K562 treated with DMSO at 1 percent for 12 hours (cell line): Measurements from ENCODE around the gene GFRA3. TPM values are rescaled to one million over a fixed set of nuclear protein-coding genes. Genes with fewer than 3 reads are reported as not detected.

Source experiments
- total RNA-seq: library from RNA; unstranded; fragments of 300-600 nt; gene quantifications from 2 replicates; pipeline ENCODE4 v1.2.3, GENCODE V29; 2022; ENCODE audit not compliant: insufficient read depth

Gene GFRA3, protein sequence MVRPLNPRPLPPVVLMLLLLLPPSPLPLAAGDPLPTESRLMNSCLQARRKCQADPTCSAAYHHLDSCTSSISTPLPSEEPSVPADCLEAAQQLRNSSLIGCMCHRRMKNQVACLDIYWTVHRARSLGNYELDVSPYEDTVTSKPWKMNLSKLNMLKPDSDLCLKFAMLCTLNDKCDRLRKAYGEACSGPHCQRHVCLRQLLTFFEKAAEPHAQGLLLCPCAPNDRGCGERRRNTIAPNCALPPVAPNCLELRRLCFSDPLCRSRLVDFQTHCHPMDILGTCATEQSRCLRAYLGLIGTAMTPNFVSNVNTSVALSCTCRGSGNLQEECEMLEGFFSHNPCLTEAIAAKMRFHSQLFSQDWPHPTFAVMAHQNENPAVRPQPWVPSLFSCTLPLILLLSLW
- total RNA-seq = not detected in 2 replicates

DNA sequence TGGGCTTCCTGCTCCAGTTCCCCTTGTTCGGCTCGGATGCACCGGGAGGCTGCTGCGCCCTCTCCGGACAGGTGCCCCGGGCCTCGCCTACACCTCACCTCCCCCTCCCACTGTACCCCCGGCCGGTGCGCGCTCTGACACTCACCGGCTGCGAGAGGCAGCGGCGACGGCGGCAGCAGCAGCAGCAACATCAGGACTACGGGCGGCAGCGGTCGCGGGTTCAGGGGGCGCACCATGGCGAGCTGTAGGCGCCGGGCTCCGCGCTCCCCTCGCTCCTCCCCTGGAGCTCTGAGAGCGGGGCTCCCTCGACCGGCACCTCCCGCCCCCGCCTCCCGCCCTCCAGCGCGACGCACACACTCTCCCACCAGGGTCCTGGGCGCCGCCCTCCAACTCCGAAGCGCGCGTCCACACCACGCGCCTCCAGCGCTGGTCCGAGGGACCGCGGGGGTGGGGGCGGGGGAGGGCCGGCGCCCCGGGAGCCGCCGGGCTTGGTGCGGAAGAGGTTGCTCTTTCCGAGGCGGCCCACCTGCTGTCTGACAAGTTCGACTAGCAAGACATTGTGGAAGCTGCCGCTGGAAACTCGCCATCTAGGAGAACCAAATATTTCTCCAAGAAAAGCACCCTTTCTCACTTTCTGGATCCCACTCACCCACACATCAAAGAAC is at the start of gene GFRA3:
GFRA3 (minus strand) TSS at position 433 of the 665 bp plus-strand sequence; CDS start at position 236, 197 bp downstream.

DNA sequence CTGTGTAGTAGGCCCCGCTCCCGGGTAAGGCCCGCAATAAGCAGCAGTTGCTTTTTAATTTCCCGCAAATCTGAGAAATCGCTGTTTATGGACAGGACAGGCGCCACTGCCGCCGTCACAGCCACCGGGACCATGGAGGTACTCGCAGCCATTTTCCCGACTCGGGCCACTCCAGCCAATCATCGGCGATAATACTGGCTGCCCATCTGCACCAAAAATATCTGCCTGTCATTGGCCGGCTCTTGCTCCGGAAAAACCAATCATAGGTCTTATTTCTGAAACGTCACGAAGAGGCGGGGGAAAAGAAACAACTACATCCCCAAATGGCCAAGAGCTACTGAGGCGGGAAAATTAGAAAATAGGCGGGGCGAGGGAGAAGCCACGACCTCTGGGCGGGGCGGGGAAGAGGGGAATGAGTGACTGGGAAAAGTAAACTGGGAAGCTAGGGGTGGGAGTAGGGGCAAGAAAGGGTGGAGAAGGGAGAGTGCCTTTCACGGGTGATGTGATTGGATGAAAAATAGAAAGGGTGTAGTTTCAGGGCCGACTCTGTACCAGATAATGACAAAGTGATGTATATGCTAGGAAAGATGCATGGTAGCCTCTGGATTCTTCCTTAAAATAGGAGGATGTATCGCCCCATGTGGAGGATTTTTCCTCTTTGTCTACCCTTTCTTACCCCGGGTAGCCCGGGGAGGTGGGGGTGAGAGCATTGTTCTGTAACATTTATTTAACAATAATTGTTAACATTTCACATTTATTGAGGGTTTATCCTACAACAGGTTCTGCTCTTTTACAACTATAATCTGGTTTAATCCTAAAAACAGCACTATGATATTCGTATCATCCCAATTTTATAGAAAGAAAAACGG is 61.0 kb downstream of the GFRA3 start, which contains the start of gene CDC23:
CDC23 (minus strand) TSS at position 163 of the 869 bp plus-strand sequence; CDS start at position 152, 11 bp downstream.

Other genes starting within 250 kb of the GFRA3 start
- 4.2 and 20.2 TPM in 2 replicates for gene FAM13B, start 241.5 kb downstream of the GFRA3 start, total RNA-seq
- not detected in 2 replicates for gene WNT8A, start 190.6 kb downstream of the GFRA3 start, total RNA-seq
- gene NME5, start 135.2 kb downstream of the GFRA3 start, total RNA-seq = not detected in 2 replicates
- gene BRD8, start 96.0 kb downstream of the GFRA3 start, total RNA-seq = 39.8 and 115 TPM in 2 replicates
- 17.9 and 38.9 TPM in 2 replicates for gene KIF20A, start 95.5 kb downstream of the GFRA3 start, total RNA-seq
- 15.6 and 40.8 TPM in 2 replicates for gene CDC23, start 61.3 kb downstream of the GFRA3 start, total RNA-seq
- gene CDC25C, start 57.2 kb upstream of the GFRA3 start, total RNA-seq = 29.7 and 46.0 TPM in 2 replicates
- gene FAM53C, start 63.6 kb upstream of the GFRA3 start, total RNA-seq = 26.6 and 52.7 TPM in 2 replicates
- 14.5 and 59.5 TPM in 2 replicates for gene KDM3B, start 78.1 kb upstream of the GFRA3 start, total RNA-seq
- gene REEP2, start 164.4 kb upstream of the GFRA3 start, total RNA-seq = 0.33 and 1.1 TPM in 2 replicates
- gene EGR1, start 190.9 kb upstream of the GFRA3 start, total RNA-seq = 14.1 and 30.2 TPM in 2 replicates